Chondrocyte (in vitro differentiated cells): ENCODE data around the gene CDK6. TPM values are rescaled to one million over a fixed set of nuclear protein-coding genes. Genes with fewer than 3 reads are reported as not detected.

ENCODE experiments used
- DNase-seq: peaks from one replicate; pipeline ENCODE4 v3.0.0; 2021; ENCODE audit warnings: mixed read lengths, low spot score
- H3K27ac Mint-ChIP-seq: one replicate; pipeline ENCODE4 v1.8.0; 2021; ENCODE audit warnings: mild to moderate bottlenecking, moderate library complexity, mixed read lengths; ENCODE audit not compliant: unreplicated experiment
- H3K27me3 Mint-ChIP-seq: 2 replicates; pipeline ENCODE4 v1.8.0; 2021; ENCODE audit warnings: low read depth, mixed read lengths
- H3K36me3 Mint-ChIP-seq: 2 replicates; pipeline ENCODE4 v1.8.0; 2021; ENCODE audit warnings: low read depth, mixed read lengths
- H3K4me1 Mint-ChIP-seq: 2 replicates; pipeline ENCODE4 v1.8.0; 2021; ENCODE audit warnings: low read depth, mild to moderate bottlenecking, mixed read lengths
- H3K4me3 Mint-ChIP-seq: one replicate; pipeline ENCODE4 v1.8.0; 2021; ENCODE audit warnings: mild to moderate bottlenecking, moderate library complexity, mixed read lengths; ENCODE audit not compliant: unreplicated experiment
- H3K9me3 Mint-ChIP-seq: 2 replicates; pipeline ENCODE4 v1.8.0; 2021; ENCODE audit warnings: low read depth, mixed read lengths
- total RNA-seq: library from RNA; stranded (reverse); gene quantifications from 3 replicates; pipeline ENCODE4 v1.2.1, GENCODE V29; 2021
- TF ChIP-seq, protein P1 (sequence below): fragments of 200-600 bp; sonication (generic); IDR thresholded peaks from 2 replicates; pipeline ENCODE4 v1.5.0; 2021; ENCODE audit warnings: antibody characterized with exemption, mild to moderate bottlenecking, moderate library complexity

CDK6 gene
- total RNA-seq, 1 donor from 2014 or later, result 162 TPM

DNA sequence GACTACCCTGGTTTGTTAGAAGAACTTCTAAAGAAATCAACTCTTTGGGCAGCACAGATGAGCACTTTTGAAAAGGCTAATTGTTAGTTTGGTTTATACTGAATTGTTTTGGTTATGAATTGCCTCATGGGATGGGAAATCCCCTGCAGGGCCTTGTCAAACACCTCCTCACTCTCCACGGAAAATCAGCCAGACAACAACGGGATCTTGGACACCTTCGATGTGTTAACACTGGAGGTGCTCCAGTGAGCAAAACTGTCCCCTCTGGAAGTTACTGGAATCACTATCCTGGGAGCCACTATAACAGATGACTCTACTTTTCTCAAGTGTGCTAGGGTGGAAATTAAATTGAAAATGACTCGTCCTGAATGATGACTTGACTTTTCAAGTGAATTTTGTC, 38.7 kb downstream of the CDK6 start:
- Mint-ChIP-seq H3K36me3 (peaks cover 2% of the 10 kb centered on the region), H3K27ac (no peak overlapping the region), H3K27me3 (no peaks in the 10 kb centered on the region), H3K4me1 (peaks cover 45% of the 10 kb centered on the region), H3K4me3 (no peak overlapping the region), H3K9me3 (no peaks in the 10 kb centered on the region)
- TF ChIP-seq, protein P1, sequence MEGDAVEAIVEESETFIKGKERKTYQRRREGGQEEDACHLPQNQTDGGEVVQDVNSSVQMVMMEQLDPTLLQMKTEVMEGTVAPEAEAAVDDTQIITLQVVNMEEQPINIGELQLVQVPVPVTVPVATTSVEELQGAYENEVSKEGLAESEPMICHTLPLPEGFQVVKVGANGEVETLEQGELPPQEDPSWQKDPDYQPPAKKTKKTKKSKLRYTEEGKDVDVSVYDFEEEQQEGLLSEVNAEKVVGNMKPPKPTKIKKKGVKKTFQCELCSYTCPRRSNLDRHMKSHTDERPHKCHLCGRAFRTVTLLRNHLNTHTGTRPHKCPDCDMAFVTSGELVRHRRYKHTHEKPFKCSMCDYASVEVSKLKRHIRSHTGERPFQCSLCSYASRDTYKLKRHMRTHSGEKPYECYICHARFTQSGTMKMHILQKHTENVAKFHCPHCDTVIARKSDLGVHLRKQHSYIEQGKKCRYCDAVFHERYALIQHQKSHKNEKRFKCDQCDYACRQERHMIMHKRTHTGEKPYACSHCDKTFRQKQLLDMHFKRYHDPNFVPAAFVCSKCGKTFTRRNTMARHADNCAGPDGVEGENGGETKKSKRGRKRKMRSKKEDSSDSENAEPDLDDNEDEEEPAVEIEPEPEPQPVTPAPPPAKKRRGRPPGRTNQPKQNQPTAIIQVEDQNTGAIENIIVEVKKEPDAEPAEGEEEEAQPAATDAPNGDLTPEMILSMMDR, result peak; percentile 28
- DNase-seq, result no peak

DNA sequence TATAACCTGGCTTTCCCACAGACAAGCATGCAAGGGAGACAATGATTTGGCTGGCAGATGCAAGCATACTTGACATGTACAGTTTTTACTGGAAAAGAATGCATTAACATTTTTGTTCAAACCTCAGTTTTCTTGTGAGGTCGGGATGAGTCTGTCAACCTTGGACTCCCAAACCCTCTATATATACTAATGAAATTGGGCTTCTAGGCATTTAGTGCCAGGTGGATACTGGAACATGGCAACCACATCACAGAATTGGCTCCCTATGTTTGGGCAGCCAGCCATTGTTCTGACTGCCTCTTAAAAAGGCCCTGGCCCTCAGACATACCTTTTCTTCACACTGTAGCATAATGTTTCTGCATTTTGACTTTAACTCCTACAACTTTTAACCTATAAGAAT, 39.1 kb downstream of the CDK6 start:
- no peak overlapping the region for H3K4me3 Mint-ChIP-seq
- no peak for DNase-seq
- TF ChIP-seq, protein P1, result no peak

DNA sequence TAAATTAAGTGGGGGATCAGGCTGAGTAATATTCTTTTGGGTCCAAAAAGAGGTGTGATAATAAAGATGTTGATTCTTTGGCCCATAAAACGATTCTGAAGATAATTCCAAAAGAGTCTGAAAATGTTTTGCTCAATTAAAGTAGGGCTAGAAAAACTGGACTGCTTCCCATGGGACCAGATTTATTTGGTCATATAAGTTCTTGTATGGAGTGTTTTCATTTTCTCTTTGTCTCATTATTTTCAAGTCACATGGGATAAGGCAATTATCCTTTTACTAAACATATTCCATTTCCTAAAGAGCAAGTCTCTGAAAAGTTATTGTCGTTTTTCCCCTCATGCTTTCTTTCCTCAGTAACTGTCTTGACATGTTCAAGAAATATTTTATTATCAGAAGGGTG, 41.5 kb downstream of the CDK6 start:
- Mint-ChIP-seq H3K27ac (peak overlapping the region; percentile 15), H3K4me1 (peaks cover 58% of the 10 kb centered on the region)

More for the DNA sequence above, 39.1 kb downstream of the CDK6 start:
- H3K27ac Mint-ChIP-seq, result peak overlapping the region; percentile 65
- H3K4me1 Mint-ChIP-seq, result peaks cover 45% of the 10 kb centered on the region
- H3K9me3 Mint-ChIP-seq, result no peaks in the 10 kb centered on the region
- peaks cover 4% of the 10 kb centered on the region for H3K36me3 Mint-ChIP-seq
- no peaks in the 10 kb centered on the region for H3K27me3 Mint-ChIP-seq

DNA sequence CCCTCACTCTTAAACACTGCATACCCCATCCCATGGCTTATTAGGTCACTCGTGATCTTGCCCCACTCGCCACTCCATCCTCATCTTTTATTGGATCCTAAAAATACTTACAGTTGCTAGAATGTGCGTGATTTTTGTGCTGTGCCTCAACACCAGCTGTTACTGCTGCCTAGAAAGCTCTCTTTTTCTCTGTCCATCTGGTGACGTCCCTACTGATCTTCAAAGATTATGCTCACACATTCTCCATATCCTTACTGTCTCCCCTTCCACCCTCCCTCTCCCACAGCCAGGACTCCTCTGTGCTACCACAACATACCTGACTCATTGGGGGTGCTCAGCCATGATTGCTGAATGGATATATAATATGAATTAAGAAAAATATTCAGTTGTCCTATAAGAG, 42.0 kb downstream of the CDK6 start:
- Mint-ChIP-seq H3K27ac (peak overlapping the region; percentile 75), H3K27me3 (no peaks in the 10 kb centered on the region), H3K4me3 (no peak overlapping the region), H3K4me1 (peaks cover 61% of the 10 kb centered on the region), H3K9me3 (peaks cover 6% of the 10 kb centered on the region), H3K36me3 (peaks cover 10% of the 10 kb centered on the region)
- no peak for DNase-seq
- TF ChIP-seq, protein P1, result no peak

More for the DNA sequence above, 41.5 kb downstream of the CDK6 start:
- no peak for DNase-seq
- TF ChIP-seq, protein P1, result no peak
- Mint-ChIP-seq H3K9me3 (peaks cover 4% of the 10 kb centered on the region), H3K36me3 (peaks cover 9% of the 10 kb centered on the region), H3K27me3 (no peaks in the 10 kb centered on the region), H3K4me3 (no peak overlapping the region)

DNA sequence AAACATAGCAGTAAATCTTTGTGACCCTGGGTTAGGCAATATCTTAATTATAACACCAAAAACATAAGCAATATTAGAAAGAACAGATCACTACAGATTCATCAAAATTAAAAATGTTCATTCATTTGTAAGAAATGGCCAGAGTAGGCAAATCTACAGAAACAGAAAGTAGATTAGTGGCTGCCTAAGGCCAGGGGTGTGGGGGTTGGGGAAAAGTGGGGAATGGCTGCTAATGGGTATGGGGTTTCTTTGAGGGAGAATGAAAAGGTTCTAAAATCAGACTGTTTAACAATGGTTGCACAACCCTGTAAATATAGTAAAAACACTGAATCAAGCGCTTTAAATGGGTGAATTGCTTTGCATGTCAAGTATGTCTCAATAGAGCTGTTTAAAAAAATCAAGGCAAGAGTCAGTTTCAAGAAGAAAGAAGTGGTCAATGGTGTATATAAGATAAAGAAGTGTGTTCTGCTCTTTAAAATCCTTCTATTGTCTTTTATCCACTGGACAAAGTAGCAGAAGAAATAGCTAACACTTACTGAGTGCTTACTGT, 42.6 kb downstream of the CDK6 start:
- no peak for DNase-seq
- Mint-ChIP-seq H3K36me3 (peaks cover 10% of the 10 kb centered on the region), H3K27ac (peak overlapping the region; percentile 75), H3K4me3 (no peak overlapping the region), H3K27me3 (no peaks in the 10 kb centered on the region), H3K9me3 (peaks cover 10% of the 10 kb centered on the region), H3K4me1 (peaks cover 66% of the 10 kb centered on the region)
- TF ChIP-seq, protein P1, result no peak
